Vagina (tissue), 2 donors: ENCODE results near the gene TNS1. TPM values are rescaled to one million over a fixed set of nuclear protein-coding genes. Genes with fewer than 3 reads are reported as not detected.
A peak's percentile ranks its signal among the peaks of the same experiment; 100 is the strongest.

Experiments used
- DNase-seq, 2 donors: peaks; one replicate each; pipeline ENCODE4 v3.0.0-alpha.2; 2017; ENCODE audit errors: extremely low spot score in 2 of 2
- H3K27ac ChIP-seq: fragments of 200-600 bp; sonication (generic); one replicate; pipeline ENCODE4 v1.5.1; 2019
- H3K27me3 ChIP-seq: fragments of 200-600 bp; sonication (generic); one replicate; pipeline ENCODE4 v1.5.1; 2019
- H3K36me3 ChIP-seq, 2 donors: fragments of 200-600 bp; sonication (generic); one replicate each; pipeline ENCODE4 v1.5.1; 2017 to 2019
- H3K4me1 ChIP-seq: fragments of 200-600 bp; sonication (generic); one replicate; pipeline ENCODE4 v1.5.1; 2019
- H3K4me3 ChIP-seq, 2 donors: fragments of 200-600 bp; sonication (generic); 1 replicate in 1 of 2; 2 replicates in 1 of 2; pipeline ENCODE4 v1.5.1; 2016 to 2019
- H3K9me3 ChIP-seq: fragments of 200-600 bp; sonication (generic); one replicate; pipeline ENCODE4 v1.5.1; 2019
- CTCF ChIP-seq, 3 experiments: fragments of 450-650 bp in 2 of 3; fragments of 200-600 bp in 1 of 3; sonication (generic) in 1 of 3; IDR thresholded peaks; one replicate each; pipeline ENCODE4 v1.5.1; 2017 to 2019; ENCODE audit warnings: antibody characterized with exemption in 3 of 3, mild to moderate bottlenecking in 2 of 3, moderate library complexity in 2 of 3
- POLR2A ChIP-seq, 2 donors: fragments of 450-650 bp; IDR thresholded peaks; one replicate each; pipeline ENCODE4 v1.6.1; 2017; ENCODE audit warnings: antibody characterized with exemption in 2 of 2, mild to moderate bottlenecking in 2 of 2, moderate library complexity in 2 of 2
- POLR2AphosphoS5 ChIP-seq, 2 donors: sonication (generic); formaldehyde crosslinking; IDR thresholded peaks; one replicate each; pipeline ENCODE4 v1.9.0; 2017; ENCODE audit warnings: antibody characterized with exemption in 2 of 2, mild to moderate bottlenecking in 2 of 2, low read depth in 1 of 2; ENCODE audit not compliant: insufficient read depth in 1 of 2
- intact Hi-C: fragments of 100-400 bp; cut with DNase I; formaldehyde crosslinking; loops from one replicate; pipeline ENCODE4 v1.15.1; 2023
- total RNA-seq: library from RNA; depleted of rRNA; stranded (reverse); fragments of >200 nt; gene quantifications from one replicate; pipeline ENCODE4 v1.2.3, GENCODE V29; 2016

Gene TNS1
- total RNA-seq, 1 donor from 2014 or later, result 216 TPM

GRCh38 chr2:217927601-217928323 is 75.0 kb downstream of the TNS1 start:
- Histone ChIP-seq H3K36me3 (no peaks in the 10 kb centered on the region), H3K4me3 (peak overlapping the region in 1 of 2 donors; percentile 12), H3K27me3 (no peaks in the 10 kb centered on the region), H3K9me3 (no peaks in the 10 kb centered on the region), H3K27ac (peak overlapping the region; percentile 87), H3K4me1 (peaks cover 97% of the 10 kb centered on the region)
- intact Hi-C loops, result no loop called here
- DNase-seq, result no peak
- TF ChIP-seq POLR2A (IDR thresholded peaks at IDR 0.05) (no peak), CTCF (IDR thresholded peaks at IDR 0.05) (no peak), POLR2AphosphoS5 (IDR thresholded peaks at IDR 0.05; ENCODE audit: insufficient read depth in 1 of 2, low read depth in 1 of 2) (no peak)

GRCh38 chr2:217926801-217927200 is 76.0 kb downstream of the TNS1 start:
- no peaks in the 10 kb centered on the region for H3K27me3 ChIP-seq
- H3K27ac ChIP-seq, result peak overlapping the region; percentile 87
- TF ChIP-seq CTCF (IDR thresholded peaks at IDR 0.05) (no peak), POLR2A (IDR thresholded peaks at IDR 0.05) (no peak), POLR2AphosphoS5 (IDR thresholded peaks at IDR 0.05; ENCODE audit: insufficient read depth in 1 of 2, low read depth in 1 of 2) (no peak)
- H3K4me3 ChIP-seq, result no peak overlapping the region
- no peak for DNase-seq
- H3K9me3 ChIP-seq, result no peaks in the 10 kb centered on the region
- intact Hi-C loops, result no loop called here
- no peaks in the 10 kb centered on the region for H3K36me3 ChIP-seq
- H3K4me1 ChIP-seq, result peaks cover 97% of the 10 kb centered on the region

- no peak for DNase-seq
- no peaks in the 10 kb centered on the region for H3K36me3 ChIP-seq
- H3K4me1 ChIP-seq, result peaks cover 97% of the 10 kb centered on the region
- TF ChIP-seq POLR2AphosphoS5 (IDR thresholded peaks at IDR 0.05; ENCODE audit: insufficient read depth in 1 of 2, low read depth in 1 of 2), result no peak
- no peak for TF ChIP-seq CTCF (IDR thresholded peaks at IDR 0.05)
- no peak for TF ChIP-seq POLR2A (IDR thresholded peaks at IDR 0.05)
- intact Hi-C loops, result no loop called here
- no peak overlapping the region for H3K4me3 ChIP-seq
- H3K27ac ChIP-seq, result peak overlapping the region; percentile 87
- no peaks in the 10 kb centered on the region for H3K27me3 ChIP-seq
- H3K9me3 ChIP-seq, result no peaks in the 10 kb centered on the region
These were observed 78.4 kb downstream of the TNS1 start for GRCh38 chr2:217924346-217924901.

- TF ChIP-seq POLR2A (IDR thresholded peaks at IDR 0.05) (no peak), POLR2AphosphoS5 (IDR thresholded peaks at IDR 0.05; ENCODE audit: insufficient read depth in 1 of 2, low read depth in 1 of 2) (peak in 1 of 2 donors; percentile 33), CTCF (IDR thresholded peaks at IDR 0.05) (no peak)
- intact Hi-C loops, result no loop called here
- no peaks in the 10 kb centered on the region for H3K9me3 ChIP-seq
- no peak overlapping the region for H3K4me3 ChIP-seq
- no peak for DNase-seq
- no peaks in the 10 kb centered on the region for H3K27me3 ChIP-seq
- peak overlapping the region; percentile 87 for H3K27ac ChIP-seq
- no peaks in the 10 kb centered on the region for H3K36me3 ChIP-seq
- H3K4me1 ChIP-seq, result peaks cover 97% of the 10 kb centered on the region
These were observed 79.6 kb downstream of the TNS1 start for GRCh38 chr2:217923007-217923686.
